Liver (tissue), 3 donors: Measurements from ENCODE around the gene MAGI1.

ENCODE experiments used
- CTCF ChIP-seq: fragments of 150-350 bp; IDR thresholded peaks from 2 replicates; pipeline ENCODE4 v1.5.1; 2017; ENCODE audit warnings: improper control_type of control experiment, low read depth, low read length; ENCODE audit not compliant: missing input control
- FOXA1 ChIP-seq: IDR thresholded peaks from 2 replicates; pipeline ENCODE4 v1.6.1; 2016; ENCODE audit warnings: antibody characterized with exemption
- HNF4G ChIP-seq: IDR thresholded peaks from 2 replicates; pipeline ENCODE4 v1.6.1; 2016; ENCODE audit warnings: antibody characterized with exemption
- JUND ChIP-seq, 2 donors: IDR thresholded peaks; 2 replicates each; pipeline ENCODE4 v1.6.1; 2016; ENCODE audit warnings: antibody characterized with exemption in 2 of 2
- REST ChIP-seq: IDR thresholded peaks from 2 replicates; pipeline ENCODE4 v1.6.1; 2016; ENCODE audit warnings: antibody characterized with exemption, mild to moderate bottlenecking
- YY1 ChIP-seq: IDR thresholded peaks from 2 replicates; pipeline ENCODE4 v1.6.1; 2016; ENCODE audit warnings: antibody characterized with exemption, mild to moderate bottlenecking
- donor health status: healthy.
- donor health status: healthy.

- TF ChIP-seq REST (no peak), CTCF (no peak), JUND (IDR thresholded peaks at IDR 0.05) (no peak), HNF4G (no peak), YY1 (no peak), FOXA1 (no peak)
Observed at GRCh38 chr3:65604863-65605526, 433.7 kb downstream of the MAGI1 start.
